Testis (tissue), 2 donors: ENCODE measurements around the gene GABRE.

Experiments used
- CTCF ChIP-seq, 3 experiments: fragments of 450-650 bp in 2 of 3; fragments of 200-600 bp in 1 of 3; sonication (generic) in 1 of 3; IDR thresholded peaks; one replicate each; pipeline ENCODE4 v1.5.1; 2016 to 2019; ENCODE audit warnings: antibody characterized with exemption in 3 of 3, mild to moderate bottlenecking in 2 of 3, moderate library complexity in 1 of 3
- POLR2A ChIP-seq: fragments of 450-650 bp; IDR thresholded peaks from one replicate; pipeline ENCODE4 v1.6.1; 2017; ENCODE audit warnings: antibody characterized with exemption, mild to moderate bottlenecking, moderate library complexity

GRCh38 chrX:151997539-151997938 is 23.1 kb upstream of the GABRE start:
- TF ChIP-seq POLR2A: no peak
- no peak for TF ChIP-seq CTCF (IDR thresholded peaks at IDR 0.05)
